ENCODE results near the gene TERF2IP.

Gene TERF2IP

DNA sequence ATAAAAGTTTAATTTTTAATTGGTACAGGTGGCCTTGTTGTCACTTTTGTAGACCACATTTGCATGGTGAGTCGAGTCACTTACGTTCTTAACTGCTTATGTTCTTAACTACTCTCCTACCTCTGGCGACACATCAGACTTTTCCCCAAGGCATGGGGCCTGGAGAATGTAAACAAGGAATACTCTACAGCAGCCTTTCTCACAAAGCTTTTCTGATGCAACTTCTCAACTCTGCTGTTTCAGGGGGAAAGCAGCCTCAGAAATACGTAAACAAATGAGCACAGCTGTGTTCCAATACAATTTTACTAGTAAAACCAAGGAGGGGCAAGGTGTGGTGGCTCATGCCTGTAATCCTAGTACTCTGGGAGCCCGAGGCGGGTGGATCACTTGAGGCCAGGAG is 7.0 kb upstream of the TERF2IP start:
- no peak for DNase-seq

DNA sequence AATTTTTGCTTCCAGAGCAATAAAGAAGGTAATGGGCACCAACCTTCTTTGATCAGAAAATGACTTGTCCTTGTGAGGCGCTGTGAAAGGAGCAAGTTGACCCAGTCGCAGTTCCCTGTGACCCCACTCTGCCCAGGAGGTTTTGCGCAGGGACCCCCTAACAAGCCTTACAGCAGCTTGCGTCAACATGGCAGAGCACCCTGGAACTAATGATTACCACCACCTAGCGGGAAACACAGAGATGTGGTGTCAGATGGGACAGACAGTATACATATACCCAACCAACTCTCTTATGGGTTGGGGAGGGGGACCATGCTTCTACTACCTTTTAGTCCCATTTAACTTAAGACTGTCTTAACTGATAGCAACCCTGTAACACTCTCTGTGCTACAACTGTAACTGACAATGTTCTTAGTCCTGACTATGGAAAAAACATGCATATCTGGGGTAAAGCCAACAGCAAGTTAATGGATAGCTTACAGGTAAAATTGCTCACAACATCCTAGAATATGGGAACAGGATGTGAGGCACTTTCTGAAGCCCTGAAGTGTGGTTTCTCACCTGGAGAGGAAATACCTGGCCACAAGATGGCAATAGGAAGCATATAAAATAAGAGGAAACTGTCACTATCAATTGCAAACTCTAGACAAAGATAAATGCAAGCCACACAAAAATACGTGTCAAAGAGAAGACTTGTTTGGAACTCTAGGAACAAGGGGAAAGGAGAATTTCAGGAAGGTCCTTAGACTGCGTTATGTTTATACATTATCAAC is 3.1 kb upstream of the TERF2IP start:
- DNase-seq = no peak

DNA sequence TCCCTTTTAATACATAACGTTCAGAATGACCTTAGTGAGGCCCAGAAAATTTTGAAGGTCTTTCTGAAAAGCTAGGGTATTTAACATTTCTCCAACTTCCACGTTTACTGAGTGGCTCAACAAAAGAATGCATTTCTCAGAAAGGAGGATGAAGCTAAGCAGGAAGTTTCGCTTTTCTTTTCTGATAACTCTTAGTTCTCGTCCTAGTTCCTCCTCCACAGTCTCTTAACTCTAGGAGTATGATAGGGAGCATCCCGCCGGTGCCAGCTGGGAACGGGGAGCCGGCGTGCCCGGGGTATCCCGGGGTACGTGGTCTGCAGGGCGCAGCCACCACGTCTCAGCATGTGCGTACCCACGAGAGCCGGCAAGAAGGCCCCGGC is 471 bp upstream of the TERF2IP start:
- DNase-seq = peak in 2 of 3 donors; percentile 45 to 69

DNA sequence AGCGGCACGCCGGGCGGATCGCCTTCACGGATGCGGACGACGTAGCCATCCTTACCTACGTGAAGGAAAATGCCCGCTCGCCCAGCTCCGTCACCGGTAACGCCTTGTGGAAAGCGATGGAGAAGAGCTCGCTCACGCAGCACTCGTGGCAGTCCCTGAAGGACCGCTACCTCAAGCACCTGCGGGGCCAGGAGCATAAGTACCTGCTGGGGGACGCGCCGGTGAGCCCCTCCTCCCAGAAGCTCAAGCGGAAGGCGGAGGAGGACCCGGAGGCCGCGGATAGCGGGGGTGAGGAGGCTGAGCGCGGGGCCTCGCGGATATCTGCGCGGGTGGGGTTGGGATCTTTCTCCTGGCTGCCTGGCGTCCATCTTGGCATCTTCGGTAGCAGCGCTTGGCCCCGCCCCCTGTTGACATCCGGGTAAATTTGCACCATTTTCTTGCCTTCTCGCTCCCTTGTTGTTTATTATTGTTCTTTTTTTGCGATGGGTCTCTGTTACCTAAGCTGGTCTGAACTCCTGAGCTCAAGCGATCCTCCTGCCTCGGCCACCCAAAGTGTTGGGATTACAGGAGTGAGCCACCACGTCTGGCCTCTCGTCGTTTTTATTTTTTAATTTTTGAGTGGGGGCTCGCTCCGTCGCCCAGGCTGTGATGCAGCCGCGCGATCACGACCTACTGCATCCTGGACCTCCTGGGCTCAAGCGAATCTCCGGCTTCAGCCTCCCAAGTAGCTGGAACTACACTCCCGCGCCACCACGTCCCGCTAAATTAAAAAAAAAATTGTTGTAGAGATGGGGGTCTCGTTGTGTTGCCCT is 898 bp downstream of the TERF2IP start:
- DNase-seq = peak; percentile 84 to 91 (median 89)

DNA sequence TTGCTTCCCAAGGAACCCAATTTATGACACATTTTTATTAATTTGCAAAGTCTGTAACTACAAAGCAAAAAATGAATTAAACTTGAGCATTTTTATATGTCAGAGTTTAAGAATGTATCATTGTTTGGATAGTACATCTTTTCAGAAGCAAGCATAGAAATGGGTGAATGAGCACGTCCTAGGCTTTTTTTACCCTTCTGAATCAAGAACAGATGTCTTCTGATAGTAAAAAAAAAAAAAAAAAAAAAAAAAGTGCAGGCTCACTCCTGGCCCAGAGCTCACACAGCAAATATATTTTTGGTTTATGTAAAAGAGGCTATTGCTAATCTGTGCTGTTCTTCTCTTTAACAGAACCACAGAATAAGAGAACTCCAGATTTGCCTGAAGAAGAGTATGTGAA is 6.3 kb downstream of the TERF2IP start:
- no peak for DNase-seq

DNA sequence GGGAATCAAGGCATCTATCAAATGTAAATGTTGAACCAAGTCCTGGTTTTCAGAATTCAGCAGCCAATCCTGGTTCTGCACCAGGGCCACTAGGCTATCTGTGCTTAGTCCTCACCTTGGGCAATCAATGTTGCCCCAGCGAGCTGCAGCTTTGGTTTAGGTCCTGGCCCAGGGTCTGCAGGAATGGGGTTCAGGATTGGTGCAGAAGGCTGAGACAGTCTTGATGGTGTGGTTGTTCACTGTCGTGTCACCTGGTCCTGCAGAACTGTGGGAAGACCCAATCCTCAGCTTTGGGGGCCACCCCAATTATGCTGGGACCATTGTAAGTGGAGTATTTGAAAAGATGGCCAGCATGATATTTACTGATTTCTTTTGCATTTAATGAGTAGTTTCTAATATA is 10.6 kb downstream of the TERF2IP start:
- DNase-seq = no peak

DNA sequence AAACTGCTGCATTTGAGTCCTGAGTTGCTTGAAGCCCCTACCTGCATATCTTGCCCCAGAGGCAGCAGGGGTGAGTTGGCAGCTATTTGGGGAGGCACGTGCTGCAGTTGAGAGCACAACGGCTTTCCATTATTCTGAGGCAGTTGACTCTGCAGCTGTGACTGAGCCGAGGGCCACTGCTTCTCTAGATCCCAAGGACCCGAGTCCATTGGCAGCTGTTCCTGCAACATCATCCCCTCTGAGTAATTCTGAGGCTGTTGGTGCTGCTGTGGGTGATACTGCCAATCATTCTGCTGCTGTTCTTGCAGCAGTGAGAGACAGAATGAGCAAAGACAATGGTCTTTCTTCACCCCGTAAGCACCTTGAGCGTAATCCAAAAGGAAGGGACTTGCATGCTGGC is 12.7 kb downstream of the TERF2IP start:
- no peak for DNase-seq

DNA sequence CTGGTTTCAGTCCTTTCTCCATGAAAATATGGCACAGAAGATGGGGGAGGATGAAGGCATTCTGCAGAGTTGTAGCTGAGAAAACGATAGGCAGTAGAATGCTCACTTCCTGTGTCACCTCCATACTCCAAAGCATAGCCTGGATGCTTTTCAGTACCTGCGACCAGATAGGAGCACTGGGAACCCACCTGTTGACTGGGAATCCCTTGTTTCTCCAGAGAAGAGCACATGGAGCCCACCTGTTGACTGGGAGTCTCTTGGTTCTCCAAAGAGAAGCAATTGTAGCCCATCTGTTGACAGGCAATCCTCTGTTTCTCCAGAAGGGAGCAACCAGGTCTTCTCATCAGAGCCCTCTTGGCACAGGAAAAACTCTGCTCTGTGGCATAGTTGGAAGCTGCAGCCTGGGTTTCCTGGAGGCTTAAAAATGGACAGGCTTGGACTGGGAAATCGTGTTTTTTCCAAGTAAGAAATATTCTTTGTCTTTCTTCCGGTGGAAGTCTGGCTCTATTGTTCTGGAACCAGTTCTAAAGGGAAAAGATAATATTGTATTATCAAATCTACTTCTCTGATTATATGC is 13.2 kb downstream of the TERF2IP start:
- DNase-seq = no peak

DNA sequence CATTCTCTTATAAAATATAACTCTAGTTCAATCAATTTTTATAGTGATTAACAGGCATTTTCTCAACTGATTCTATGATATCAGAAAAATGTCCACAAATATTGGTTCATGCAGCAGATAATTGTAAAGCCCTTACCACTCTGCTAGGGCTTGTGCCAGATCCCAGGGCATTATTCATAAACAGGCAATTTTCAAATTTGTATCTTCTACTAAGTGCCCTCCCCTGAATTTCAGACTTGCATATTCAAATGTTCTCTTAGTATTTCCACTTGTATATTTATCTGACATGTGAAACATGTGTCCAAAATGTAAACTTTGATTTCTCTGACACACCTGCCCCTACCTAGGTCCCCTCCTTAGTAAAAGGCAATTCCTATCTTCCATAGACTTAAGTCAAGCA is 19.9 kb downstream of the TERF2IP start:
- no peak for DNase-seq

DNA sequence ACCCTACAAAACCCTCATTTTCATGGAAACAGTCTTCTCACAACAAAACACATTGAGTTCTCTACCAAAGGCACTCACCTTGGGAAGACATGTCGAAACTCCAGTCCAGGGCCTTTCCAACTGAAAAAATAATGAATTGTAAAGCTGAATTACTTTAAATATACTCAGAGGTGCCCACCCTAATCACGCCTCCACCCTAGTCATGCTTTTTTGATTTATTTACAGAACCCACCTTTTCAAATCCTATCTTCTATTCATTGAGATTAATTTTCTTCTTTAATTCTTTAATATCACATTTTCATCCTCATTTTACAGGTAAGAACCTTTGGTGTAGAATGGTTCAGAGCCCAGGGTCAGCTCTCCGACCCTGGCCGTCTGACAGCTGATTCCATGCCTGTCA is 29.3 kb downstream of the TERF2IP start, which contains the start of gene CPHXL2:
Gene CPHXL2 (minus strand): TSS at position 101 of the 400 bp plus-strand sequence. CDS start 10 bp downstream, at position 91.
- DNase-seq = no peak

DNA sequence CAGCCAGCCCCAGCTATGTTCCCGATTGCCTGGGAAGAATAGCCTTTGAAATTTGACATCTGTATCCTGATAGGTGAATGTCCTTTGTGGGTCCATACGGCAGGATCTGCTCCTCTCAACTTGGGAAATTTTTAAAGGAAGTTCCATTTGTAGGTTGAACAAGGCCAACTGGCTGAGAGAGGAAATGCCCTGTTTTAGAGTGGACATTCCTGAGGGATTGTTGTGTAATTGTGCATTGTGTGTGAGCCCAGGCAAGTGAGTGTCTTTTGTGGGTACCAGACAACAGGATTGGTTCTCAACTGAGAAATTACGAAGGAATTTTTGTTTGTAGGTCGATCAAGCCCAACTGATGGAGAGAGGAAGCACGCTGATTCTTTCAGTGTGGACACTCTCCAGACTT is 31.8 kb downstream of the TERF2IP start:
- DNase-seq = no peak

DNA sequence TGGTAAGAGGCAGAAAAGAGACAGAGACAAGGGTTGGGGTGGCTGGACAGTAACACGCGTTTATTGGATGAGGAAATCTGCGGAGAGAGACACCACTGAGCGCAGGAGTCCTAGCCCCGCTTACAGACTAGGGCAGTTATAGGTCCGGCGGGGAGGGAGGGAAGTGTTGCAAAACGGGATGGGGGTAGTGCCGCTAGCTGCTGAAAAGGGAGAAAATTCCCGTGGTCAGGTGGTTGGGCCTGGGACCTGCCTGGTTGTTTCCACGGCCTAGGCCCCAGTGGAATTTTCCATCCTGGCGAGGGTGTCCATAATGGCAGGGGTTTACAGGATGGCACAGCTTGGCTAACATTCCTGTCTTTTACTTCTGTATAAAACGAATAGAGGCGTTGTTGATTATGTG is 34.7 kb downstream of the TERF2IP start:
- DNase-seq = no peak

DNA sequence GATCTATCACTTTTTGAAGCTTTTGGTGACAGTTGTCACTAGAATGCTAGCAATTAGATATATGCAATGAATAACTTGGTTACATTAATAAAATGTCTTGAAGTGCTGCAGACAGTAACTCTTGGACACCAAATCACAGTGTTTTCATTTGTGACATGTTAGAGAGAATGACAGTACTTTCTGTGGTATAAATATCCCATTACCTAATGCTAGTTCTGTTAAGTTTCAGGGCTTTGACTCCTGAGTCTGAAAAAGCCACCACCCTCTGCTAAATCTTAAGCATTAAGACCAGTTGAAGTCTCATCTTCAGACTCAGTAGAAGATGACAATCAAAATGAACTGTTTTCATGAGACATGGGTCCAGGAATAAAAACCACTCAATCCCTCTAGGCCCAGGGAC is 39.8 kb downstream of the TERF2IP start:
- DNase-seq = no peak

DNA sequence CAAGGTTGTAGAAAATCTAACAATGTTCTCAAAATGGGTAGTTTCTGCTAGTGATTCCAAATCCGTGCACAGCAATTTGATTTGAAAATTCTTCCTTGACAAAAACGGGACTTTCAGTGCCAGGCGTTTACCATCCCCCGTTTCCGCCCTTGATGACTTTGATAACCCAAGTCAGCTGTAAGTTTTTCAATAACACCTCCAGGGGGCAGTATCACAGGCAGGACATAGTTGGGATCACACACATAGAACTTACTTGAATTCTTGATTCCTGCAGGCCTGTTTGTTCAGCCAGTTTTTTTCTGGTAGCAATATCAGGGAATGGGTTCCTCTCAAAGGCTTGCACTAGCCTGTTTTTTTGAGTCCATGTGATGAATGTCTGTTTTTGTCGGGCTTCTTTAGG is 48.1 kb downstream of the TERF2IP start:
- no peak for DNase-seq

DNA sequence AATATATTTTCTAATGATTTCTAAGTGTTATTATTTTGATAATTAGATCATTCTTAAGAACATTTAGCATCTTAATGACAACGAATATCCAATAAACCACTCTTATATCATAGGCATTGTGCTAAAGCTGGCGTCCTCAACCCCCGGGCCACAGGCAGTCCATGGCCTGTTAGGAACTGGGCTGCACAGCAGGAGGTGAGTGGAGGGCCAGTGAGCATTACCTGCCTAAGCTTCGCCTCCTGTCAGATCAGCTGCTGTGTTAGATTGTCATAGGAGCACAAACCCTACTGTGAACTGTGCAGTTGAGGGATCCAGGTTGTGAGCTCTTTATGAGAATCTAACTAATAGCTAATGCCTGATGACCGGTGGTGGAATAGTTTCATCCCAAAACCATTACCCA is 50.0 kb downstream of the TERF2IP start:
- DNase-seq = no peak

DNA sequence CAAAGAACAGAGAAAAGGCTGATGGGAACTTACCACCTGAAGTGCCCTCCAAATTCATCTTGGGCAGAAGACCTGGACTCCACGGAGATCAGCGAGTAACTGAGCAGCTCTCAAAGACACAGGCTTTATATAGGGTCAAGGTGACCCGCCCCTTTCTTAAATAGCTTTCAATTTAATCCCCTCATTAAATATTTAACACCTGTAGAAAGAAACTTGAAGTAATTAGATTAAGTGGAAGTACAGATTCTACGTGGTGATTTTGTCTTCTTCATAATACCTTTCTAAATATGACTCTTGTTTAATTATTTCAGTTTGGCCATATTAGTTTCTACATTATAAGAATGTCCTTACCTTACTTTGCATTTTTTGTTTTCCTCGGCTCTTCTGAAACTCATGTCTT is 53.8 kb downstream of the TERF2IP start, which contains the start of gene DUXB:
Gene DUXB (minus strand): TSS at position 101 of the 400 bp plus-strand sequence. CDS start 43 bp downstream, at position 58.
- no peak for DNase-seq

DNA sequence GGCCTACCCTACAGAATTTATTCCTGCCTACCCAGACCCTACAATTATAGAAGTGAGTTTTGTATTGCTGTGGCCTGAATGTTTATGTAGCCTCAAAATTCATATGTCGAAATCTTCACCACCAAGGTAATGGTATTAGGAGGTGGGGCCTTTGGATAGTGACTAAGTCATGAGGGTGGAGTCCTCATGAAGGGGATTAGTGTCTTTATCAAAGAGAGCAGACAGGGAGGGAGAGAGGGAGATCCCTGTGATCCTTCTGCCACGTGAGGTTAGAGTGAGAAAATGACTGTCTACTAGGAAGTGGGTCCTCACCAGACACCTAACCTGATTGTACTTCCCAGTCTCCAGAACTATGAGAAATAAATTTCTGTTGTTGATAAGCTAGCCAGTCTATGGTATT is 54.7 kb downstream of the TERF2IP start:
- DNase-seq = no peak

DNA sequence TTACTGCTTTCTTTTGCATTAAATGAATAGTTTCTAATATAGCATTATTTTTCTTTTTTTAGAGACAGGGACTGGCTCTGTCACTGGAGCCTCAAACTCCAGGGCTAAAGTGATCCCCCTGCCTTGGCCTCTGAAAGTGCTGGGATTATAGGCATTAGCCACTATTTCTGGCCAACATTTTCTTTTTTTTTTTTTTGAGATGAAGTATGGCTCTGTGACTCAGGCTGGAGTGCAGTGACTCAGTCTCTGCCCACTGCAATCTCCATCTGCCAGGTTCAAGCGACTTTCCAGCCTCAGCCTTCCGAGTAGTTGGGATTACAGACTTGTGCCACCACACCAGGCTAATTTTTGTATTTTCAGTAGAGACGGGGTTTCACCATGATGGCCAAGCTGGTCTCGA is 55.7 kb downstream of the TERF2IP start:
- no peak for DNase-seq

Measured in suppressor macrophage treated with lipopolysaccharide for 1 hour (primary cell).